HG03575 (cell line): ENCODE measurements around the gene ARMC10.
"Not testable (repeated sequence)": the region's sequence is repeated elsewhere in the genome, so short reads cannot be mapped to it uniquely, and the experiment has no call there.

Experiments
- ATAC-seq: cut with Tn5 transposase; IDR thresholded peaks from one replicate; pipeline ENCODE4 v1.9.1; 2021; ENCODE audit not compliant: unreplicated experiment, insufficient number of reproducible peaks, low FRiP score; ENCODE audit errors: extremely low read depth

ARMC10 gene

DNA sequence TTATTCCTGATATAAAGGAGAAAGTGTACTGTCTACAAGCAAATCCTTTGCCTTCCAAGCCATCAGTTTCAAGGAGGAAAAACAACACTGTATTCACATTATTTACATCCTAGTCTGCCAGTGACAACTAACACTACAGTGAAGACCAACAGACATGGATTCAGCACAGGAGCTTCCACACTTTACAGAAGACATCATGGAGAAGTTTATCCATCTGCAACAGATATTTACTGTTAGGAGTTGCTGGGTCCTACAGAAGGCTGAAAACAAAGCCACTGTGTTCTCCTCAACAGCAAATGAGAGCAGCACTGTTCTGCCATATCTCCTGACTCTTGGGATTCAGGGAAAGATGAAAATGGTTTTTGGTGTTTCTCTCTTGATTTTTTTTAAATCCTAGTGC lies 42.1 kb downstream of the ARMC10 start:
- ATAC-seq, result no peak

DNA sequence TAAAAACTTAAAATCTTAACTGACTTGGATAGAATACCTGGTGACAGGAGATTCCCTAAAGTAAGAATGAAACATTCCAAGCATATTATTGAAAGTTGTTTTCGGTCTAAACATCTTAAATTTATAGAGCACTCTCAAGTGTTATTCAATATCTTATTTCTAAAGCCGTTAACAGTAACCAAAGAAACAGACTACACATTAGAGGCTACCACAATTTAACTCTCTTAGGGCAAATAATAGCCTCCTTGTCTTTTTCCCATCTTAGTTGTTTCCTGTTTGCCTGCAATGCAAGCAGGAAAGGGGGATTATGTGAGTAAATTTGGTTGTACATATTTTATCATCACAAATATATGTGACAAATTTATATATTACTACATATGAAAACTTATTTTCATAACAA lies 42.5 kb downstream of the ARMC10 start:
- ATAC-seq, result no peak

DNA sequence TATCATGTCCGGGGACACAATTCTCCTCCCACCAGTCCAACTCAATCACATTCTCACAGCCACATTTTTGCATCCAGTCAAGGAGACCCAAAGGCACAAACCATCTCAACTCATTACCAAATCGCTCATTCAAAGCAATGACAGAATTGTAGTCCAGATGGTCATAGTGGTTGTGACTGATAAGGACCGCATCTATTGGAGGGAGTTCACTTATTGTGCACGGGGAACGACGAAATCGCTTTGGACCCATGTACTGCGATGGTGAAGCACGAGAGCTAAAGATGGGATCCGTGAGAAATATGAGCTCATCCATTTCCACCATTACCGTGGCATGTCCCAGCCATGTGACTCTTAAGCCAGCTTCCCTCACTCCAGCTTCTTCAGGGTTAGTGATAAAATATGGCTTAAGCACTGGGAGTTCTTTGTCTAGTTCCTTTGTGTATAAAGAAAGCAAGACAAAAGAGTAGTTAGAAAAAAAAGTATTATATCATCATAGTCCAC lies 44.9 kb downstream of the ARMC10 start:
- no peak for ATAC-seq

DNA sequence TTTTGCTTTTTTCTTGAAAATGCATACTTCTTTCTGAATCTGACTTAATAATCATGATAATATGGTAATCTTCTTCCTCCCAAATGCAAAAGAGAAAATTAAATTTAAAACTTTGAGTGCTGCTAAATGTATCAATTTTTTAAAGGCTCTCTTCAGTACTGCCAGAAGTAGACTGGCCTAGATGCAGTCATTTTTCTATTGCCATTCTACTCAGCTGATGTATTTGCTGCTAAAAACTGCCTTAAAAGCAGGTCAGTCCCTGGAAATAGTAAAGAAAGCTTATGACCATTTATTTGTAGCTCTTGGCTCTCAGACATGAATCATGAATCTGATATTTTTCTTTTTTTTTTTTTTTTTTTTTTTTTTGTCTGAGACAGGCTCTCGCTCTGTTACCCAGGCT lies 45.4 kb downstream of the ARMC10 start:
- no peak for ATAC-seq

DNA sequence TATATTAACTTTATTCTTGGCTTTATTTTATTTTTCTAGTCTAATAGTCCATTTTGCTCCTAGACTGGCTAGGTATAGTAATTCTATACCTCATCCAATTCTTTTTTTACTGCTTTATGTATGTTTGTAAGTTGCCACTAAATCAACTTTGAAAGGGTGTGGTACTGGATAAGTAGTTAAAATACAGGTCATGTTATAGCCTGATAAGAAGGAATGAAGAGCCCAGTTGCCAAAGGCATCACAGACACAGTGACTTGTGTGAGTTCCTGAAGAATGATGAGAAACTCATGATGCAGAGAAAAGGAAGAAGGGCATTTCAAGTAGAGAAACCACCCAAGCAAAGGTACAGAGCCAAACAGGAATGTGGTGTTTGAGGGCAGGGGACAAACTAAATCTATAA lies 46.7 kb downstream of the ARMC10 start:
- ATAC-seq, result no peak

DNA sequence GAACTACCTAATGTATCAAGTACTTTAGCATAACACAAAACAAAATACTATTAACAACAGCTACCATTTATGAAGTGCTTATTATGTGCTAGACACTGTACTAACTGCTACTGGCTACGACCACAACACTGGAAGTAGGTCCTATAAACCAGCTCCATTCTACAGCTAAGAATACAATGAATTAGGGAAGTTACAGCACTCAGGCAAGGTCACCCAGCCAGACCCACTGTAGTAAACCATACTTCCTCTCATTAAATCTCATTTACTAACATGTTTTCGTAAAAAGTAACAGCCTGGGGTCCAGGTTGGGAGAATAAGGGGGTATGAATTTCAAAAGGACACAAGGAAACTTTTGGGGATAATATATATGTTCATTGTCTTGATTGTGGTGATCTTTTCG lies 48.6 kb downstream of the ARMC10 start:
- no peak for ATAC-seq

DNA sequence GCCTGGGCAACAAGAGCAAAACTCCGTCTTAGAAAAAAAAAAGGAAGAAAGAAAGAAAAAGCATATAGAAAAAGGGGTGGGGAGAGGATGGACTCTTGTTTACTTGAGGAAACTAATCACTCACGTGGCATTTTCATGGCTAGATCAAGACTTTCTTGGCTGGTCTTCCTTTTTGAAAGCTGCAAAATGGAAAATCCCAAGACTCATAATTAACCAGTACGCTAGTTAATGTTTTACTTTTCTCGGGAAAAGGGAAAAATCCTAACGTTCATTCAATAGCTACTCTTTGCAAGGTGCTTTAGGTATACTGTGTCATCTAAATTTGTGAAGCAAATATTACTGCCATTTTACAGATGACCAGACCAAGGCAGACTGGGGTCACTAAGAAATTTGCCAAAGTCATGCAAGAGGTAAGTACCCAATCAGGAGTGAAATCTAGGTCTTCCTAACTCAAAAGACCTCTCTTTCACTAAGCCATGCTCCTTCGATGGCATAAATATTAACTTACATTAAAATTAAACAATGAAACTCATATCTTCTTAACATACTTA lies 49.6 kb downstream of the ARMC10 start:
- ATAC-seq, result no peak

DNA sequence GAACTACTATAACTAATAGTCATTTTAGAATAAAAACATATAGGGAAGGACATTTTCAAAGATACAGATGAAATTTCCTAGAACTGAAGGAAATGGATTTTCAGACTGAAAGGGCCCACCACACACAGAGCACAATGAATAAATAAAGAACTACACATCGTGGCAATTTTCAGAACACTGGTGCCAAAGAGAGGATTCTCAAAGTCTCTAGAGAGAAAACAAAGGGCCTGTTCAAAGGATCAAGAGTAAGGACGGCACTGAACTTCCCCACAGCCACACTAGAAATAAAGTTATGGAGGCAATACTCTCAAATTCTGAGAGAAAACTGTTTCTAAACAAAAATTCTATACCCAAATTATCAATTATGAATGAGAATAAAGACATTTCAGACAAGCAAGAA lies 52.1 kb downstream of the ARMC10 start:
- ATAC-seq, result no peak

DNA sequence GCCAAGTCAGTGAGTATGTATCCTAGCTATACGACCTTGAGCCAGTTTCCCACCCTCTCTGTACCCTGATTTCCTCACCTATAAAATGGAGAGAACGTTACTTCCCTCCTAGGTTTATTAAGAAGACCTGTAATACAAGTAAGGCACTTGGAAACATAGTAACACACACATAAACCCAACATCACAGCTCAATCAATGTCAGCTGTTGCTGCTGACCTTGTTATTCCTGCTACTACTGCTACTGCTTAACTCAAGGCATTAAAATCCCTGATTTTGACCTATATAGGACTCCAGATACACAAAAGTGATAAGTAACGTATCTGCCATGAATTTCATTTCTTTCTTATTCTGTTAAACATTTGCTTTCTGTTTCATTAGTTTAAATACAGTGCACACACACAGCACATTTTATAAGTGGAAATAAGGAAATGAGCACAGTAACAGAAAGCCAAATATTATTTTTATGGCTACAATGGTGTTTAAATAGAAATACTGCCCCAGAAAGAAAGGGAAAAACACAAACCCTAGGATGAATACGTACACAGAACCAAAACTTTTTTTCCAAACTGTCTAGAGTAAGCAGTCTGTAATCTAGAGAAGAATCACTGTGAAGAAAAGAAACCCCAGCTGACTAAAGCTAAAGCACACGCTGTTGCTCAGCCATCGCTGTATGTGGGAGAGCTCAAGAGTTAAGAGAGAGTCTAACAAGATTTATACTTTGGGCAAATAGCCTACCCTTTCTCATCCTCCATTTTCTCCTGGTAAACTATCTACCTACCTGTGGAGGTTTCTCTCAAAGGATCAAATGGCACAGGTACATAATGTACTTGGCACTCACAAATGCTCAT lies 55.0 kb downstream of the ARMC10 start:
- ATAC-seq, result no peak

DNA sequence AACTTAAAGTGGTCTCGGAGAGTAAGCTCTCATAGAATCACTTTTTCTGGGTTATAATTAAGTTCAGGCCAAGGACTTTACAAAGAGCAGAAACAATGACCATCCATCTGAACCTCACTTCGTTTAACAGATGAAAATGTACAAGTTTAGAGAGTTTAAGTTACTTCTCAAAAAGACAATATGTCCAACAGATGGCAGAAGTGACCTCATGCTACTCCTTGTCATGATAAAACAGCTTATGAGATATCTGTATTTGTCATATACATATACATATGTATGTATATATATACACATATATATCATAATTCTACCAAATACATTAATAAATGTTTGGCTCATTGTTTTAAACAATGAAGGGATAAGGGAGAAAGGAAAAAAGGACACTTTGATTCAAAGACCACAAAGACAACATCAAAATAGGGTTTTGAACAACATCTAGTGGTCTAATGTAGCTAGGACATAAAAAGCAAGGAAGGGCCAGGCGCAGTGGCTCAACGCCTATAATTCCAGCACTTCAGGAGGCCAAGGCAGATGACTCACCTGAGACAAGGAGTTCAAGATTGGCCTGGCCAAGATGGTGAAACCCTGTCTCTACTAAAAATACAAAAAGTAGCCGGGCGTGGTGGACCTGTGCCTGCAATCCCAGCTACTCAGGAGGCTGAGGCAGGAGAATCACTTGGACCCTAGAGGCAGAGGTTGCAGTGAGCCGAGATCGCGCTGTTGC lies 56.1 kb downstream of the ARMC10 start:
- ATAC-seq, result no peak

DNA sequence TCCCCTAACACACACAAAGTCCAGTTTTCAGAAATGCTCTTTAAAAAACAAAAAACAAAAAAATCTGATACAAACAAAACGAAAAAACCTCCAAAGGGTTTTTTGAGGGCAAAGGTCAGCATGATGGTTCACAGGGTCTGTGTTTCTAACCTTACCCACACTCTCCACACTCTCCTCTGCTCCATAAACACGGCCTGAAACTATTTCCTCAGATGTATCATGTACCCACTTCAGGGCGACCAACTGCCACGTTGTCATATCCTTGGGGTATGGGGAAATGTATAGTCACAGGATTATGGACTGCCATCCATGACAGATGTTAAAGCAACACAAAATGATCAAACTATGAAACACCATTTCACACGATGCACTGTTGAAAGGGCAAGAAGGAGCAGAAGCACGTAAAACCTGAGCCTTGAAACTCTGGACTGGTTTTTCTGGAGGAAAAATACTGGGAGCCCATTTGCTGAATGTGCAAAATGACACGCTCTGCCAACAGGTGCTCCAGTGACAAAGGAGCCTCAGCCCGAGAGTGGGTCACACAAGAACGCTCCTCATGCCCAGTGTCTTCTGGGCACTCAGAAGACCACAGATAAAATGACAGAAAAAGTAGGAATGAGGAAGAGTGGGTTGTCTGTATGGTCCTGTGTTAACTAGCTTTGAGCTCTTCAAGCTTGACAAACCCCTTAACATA lies 58.2 kb downstream of the ARMC10 start:
- no peak for ATAC-seq

DNA sequence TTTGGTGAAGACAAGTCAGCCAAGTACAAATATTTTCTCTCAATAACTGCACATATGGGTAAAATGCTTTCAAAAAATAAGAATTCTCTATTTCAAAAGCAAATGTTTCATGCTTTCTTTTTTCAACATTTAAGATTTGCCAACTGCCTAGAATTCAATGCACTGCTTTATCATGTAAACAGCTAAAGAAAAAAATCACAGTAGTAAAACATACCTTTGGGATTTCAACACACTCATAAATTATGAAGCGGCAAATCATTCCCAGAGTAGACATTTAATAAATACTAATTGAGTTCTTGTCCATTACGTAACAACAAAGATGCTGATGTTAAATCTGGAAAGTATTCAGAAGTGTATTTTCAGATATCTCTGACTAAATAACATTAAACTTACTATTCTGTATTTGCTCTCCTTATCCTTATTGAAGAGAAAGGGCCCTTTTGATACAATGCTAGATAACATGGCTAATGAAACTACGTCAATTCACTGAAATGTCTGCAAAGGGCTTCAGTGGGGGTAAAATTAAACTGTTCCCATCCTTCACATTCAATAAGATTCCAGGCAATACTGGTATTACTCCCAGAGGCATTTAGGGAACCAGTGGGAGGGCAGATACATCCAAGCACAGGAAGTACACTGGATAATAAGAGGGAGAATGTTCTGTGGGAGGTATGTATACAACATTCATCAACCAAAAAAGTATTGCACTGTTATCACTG lies 60.1 kb downstream of the ARMC10 start:
- ATAC-seq, result no peak

DNA sequence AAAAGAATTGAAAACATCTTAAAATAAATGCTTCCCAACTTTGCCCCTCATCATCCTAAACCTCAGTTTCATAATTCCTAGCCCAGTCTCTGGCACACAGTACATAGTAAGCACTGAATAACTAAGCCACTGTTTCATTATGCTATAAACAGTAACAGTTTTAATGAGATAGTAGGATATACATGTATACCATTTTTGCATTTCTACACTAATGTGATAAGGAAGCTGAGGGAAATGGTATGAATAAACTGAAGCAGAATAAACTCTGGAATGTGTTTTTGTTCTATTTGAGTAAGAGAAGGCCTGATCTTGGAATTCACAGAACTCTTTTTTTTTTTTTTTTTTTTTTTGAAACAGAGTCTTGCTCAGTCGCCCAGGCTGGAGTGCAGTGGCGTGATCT lies 65.1 kb downstream of the ARMC10 start:
- no peak for ATAC-seq

DNA sequence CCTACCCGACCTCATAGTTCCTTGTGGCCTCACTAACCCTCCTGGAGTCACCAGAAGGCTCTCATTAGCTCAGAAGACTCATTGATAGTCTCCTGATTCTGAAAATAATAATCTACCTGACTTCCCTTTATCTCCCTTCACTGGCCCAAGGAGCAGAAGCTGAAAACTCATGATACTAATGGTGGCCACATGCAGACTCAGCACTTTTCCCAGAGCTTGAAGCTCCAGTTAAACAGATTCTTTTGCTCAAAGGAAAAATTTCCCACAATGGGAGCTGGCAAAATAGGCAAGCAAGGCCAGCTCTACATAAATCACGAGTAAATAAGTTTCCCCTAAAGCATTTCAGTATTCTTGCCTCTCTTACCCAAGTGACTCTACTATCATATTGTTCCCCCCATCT lies 65.7 kb downstream of the ARMC10 start:
- ATAC-seq, result no peak

DNA sequence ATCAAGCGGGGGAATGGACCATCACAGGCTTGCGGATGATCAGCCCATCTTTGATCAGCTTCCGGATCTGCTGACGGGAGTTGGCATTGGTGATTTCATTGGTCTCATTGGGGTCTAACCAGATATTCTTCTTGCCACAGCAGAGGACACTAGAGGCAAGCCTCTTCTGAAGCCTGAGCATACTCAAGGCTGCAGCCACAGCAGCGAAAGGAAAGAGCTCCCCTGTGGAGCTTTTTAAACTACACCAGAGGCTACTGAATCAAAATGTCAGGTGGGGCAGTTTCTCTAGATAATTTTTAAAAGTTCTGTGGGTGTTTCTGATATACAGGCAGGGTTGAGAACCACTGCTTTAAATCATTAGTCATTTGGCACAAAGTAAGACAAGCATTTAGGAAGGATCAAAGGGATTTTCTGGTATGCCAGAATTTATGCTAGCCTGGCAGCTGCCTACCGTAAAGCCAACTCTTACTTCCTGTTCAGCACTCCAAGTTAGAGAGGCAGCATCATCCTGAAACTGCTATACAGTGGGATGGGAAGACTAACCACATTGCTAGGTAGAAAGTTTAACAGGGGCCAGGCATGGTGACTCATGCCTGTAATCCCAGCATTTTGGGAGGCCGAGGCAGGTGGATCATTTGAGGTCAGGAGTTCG lies 66.9 kb downstream of the ARMC10 start:
- ATAC-seq, result no peak

DNA sequence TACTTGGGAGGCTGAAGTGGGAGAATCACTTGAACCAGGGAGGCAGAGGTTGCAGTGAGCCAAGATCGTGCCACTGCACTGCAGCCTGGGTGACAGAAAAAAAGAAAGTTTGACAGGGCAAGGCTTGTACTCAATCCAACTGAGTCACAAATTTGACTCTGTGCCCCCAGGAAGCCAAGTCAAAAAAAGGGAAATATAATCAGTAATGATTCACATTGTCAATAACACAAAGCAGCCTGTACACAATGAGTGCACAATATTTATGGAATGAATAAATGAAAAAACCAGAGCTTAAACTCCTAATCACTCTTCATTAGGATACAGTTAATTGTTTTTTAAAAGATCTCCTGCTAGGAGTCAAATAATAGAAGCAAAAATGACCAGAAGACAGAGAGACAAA lies 67.6 kb downstream of the ARMC10 start:
- ATAC-seq, result no peak

DNA sequence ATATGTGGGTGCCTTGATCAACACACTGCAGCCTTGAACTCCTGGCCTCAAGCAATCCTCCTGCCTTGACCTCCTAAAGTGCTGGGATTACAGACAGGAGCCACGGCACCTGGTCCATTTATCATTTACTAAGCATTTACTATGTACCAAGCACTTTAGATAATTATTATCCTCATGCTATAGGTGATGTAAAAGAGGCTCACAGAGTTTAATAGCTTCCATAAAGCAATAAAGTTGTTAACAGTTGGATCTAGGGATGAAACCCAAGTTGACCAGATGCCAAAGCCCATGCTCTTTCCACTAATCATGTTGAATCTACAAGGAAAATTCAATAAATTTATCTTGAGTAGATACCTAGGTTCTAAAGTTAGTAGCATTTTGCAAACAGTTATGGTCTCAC lies 68.9 kb downstream of the ARMC10 start:
- no peak for ATAC-seq

DNA sequence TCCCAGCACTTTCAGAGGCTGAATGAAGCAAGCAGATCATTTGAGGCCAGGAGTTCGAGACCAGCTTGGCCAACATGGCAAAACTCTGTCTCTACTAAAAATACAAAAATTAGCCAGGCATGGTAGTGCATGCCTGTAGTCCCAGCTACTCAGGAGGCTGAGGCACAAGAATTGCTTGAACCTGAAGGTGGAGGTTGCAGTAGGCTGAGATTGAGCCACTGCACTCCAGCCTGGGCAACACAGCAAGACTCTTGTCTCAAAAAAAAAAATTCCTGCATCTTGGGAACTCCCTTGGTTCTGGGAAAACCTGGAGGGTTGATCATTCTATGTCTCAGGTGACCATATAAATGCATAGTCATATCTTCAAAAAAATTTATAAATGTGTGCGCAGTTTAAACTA lies 69.8 kb downstream of the ARMC10 start:
- ATAC-seq, result not testable (repeated sequence)
